ES-I3 (cell line): ENCODE measurements around the gene VDAC1.
"Not testable (repeated sequence)": the region's sequence is repeated elsewhere in the genome, so short reads cannot be mapped to it uniquely, and the experiment has no call there.

ENCODE experiments used
- H3K36me3 ChIP-seq: 2 replicates; pipeline ENCODE4 v1.6.1; 2013; ENCODE audit warnings: mild to moderate bottlenecking, low read length, control low read depth, moderate library complexity; ENCODE audit not compliant: insufficient read depth
- H3K4me1 ChIP-seq: 2 replicates; pipeline ENCODE4 v1.6.1; 2013; ENCODE audit warnings: mild to moderate bottlenecking, control low read depth, low read length; ENCODE audit not compliant: insufficient read depth
- H3K9ac ChIP-seq: 2 replicates; pipeline ENCODE4 v1.6.1; 2013; ENCODE audit warnings: low read depth, mild to moderate bottlenecking, low read length, moderate library complexity
- H3K9me3 ChIP-seq: 2 replicates; pipeline ENCODE4 v1.6.1; 2013; ENCODE audit warnings: mild to moderate bottlenecking, low read length, moderate library complexity; ENCODE audit not compliant: control insufficient read depth, insufficient read depth

The VDAC1 gene

GRCh38 chr5:133957591-133957990 lies 47.2 kb downstream of the VDAC1 start:
- Histone ChIP-seq H3K9ac (no peak overlapping the region), H3K4me1 (no peaks in the 10 kb centered on the region), H3K9me3 (no peaks in the 10 kb centered on the region), H3K36me3 (no peaks in the 10 kb centered on the region)

- no peaks in the 10 kb centered on the region for H3K36me3 ChIP-seq
- no peaks in the 10 kb centered on the region for H3K4me1 ChIP-seq
- H3K9me3 ChIP-seq: no peaks in the 10 kb centered on the region
- H3K9ac ChIP-seq: no peak overlapping the region
Measured at GRCh38 chr5:133957080-133957479, 47.7 kb downstream of the VDAC1 start.

GRCh38 chr5:133956196-133956595 lies 48.6 kb downstream of the VDAC1 start:
- H3K36me3 ChIP-seq, H3K9ac ChIP-seq, H3K9me3 ChIP-seq, H3K4me1 ChIP-seq: not testable (repeated sequence)

GRCh38 chr5:133953568-133954145 lies 51.1 kb downstream of the VDAC1 start:
- Histone ChIP-seq H3K9ac (no peak overlapping the region), H3K9me3 (no peaks in the 10 kb centered on the region), H3K36me3 (no peaks in the 10 kb centered on the region), H3K4me1 (no peaks in the 10 kb centered on the region)

- no peak overlapping the region for H3K9ac ChIP-seq
- no peaks in the 10 kb centered on the region for H3K9me3 ChIP-seq
- H3K4me1 ChIP-seq: no peaks in the 10 kb centered on the region
- H3K36me3 ChIP-seq: no peaks in the 10 kb centered on the region
Measured at GRCh38 chr5:133952729-133953567, 51.8 kb downstream of the VDAC1 start.

GRCh38 chr5:133950821-133951612 lies 53.8 kb downstream of the VDAC1 start:
- Histone ChIP-seq H3K36me3 (no peaks in the 10 kb centered on the region), H3K4me1 (no peaks in the 10 kb centered on the region), H3K9ac (no peak overlapping the region), H3K9me3 (no peaks in the 10 kb centered on the region)

GRCh38 chr5:133948721-133949120 lies 56.1 kb downstream of the VDAC1 start:
- Histone ChIP-seq H3K36me3 (no peaks in the 10 kb centered on the region), H3K9ac (no peak overlapping the region), H3K9me3 (no peaks in the 10 kb centered on the region)

GRCh38 chr5:133947431-133947841 lies 57.3 kb downstream of the VDAC1 start:
- Histone ChIP-seq H3K9me3 (no peaks in the 10 kb centered on the region), H3K9ac (no peak overlapping the region), H3K4me1 (no peaks in the 10 kb centered on the region), H3K36me3 (no peaks in the 10 kb centered on the region)

More at GRCh38 chr5:133948721-133949120, 56.1 kb downstream of the VDAC1 start:
- no peaks in the 10 kb centered on the region for H3K4me1 ChIP-seq

GRCh38 chr5:133945568-133945967 lies 59.2 kb downstream of the VDAC1 start:
- H3K4me1 ChIP-seq: no peaks in the 10 kb centered on the region
- no peaks in the 10 kb centered on the region for H3K36me3 ChIP-seq
- no peak overlapping the region for H3K9ac ChIP-seq
- no peaks in the 10 kb centered on the region for H3K9me3 ChIP-seq

GRCh38 chr5:133944263-133945185 lies 60.3 kb downstream of the VDAC1 start:
- H3K4me1 ChIP-seq: no peaks in the 10 kb centered on the region
- H3K9me3 ChIP-seq: no peaks in the 10 kb centered on the region
- no peak overlapping the region for H3K9ac ChIP-seq
- no peaks in the 10 kb centered on the region for H3K36me3 ChIP-seq

GRCh38 chr5:133943475-133943817 lies 61.3 kb downstream of the VDAC1 start:
- H3K9me3 ChIP-seq: no peaks in the 10 kb centered on the region
- no peaks in the 10 kb centered on the region for H3K36me3 ChIP-seq
- H3K9ac ChIP-seq: no peak overlapping the region

GRCh38 chr5:133942614-133943474 lies 61.9 kb downstream of the VDAC1 start:
- Histone ChIP-seq H3K36me3 (no peaks in the 10 kb centered on the region), H3K9ac (no peak overlapping the region), H3K4me1 (no peaks in the 10 kb centered on the region; the same call in 1 of the 2 replicates), H3K9me3 (no peaks in the 10 kb centered on the region)

More at GRCh38 chr5:133943475-133943817, 61.3 kb downstream of the VDAC1 start:
- no peaks in the 10 kb centered on the region; the same call in 1 of the 2 replicates for H3K4me1 ChIP-seq
